Suprapubic skin (tissue), 4 donors: ENCODE results near the gene MPP4. TPM values are rescaled to one million over a fixed set of nuclear protein-coding genes. Genes with fewer than 3 reads are reported as not detected.

Experiments used
- DNase-seq, 2 donors: peaks; one replicate each; pipeline ENCODE4 v3.0.0-alpha.2; 2019; ENCODE audit warnings: low spot score in 2 of 2
- H3K27ac ChIP-seq: fragments of 200-600 bp; sonication (generic); one replicate; pipeline ENCODE4 v1.5.1; 2019
- H3K27me3 ChIP-seq: fragments of 200-600 bp; sonication (generic); one replicate; pipeline ENCODE4 v1.5.1; 2019
- H3K36me3 ChIP-seq: fragments of 200-600 bp; sonication (generic); one replicate; pipeline ENCODE4 v1.5.1; 2019
- H3K4me1 ChIP-seq: fragments of 200-600 bp; sonication (generic); one replicate; pipeline ENCODE4 v1.5.1; 2019
- H3K4me3 ChIP-seq: fragments of 200-600 bp; sonication (generic); one replicate; pipeline ENCODE4 v1.5.1; 2019; ENCODE audit warnings: mild to moderate bottlenecking
- H3K9me3 ChIP-seq: fragments of 200-600 bp; sonication (generic); one replicate; pipeline ENCODE4 v1.5.1; 2019
- EP300 ChIP-seq: sonication (generic); formaldehyde crosslinking; IDR thresholded peaks from one replicate; pipeline ENCODE4 v1.6.1; 2017; ENCODE audit warnings: antibody characterized with exemption
- POLR2A ChIP-seq, 2 donors: fragments of 450-650 bp; IDR thresholded peaks; one replicate each; pipeline ENCODE4 v1.6.1; 2017; ENCODE audit warnings: antibody characterized with exemption in 2 of 2, mild to moderate bottlenecking in 2 of 2, moderate library complexity in 2 of 2
- POLR2AphosphoS5 ChIP-seq, 3 donors: sonication (generic); formaldehyde crosslinking; IDR thresholded peaks; one replicate each; pipeline ENCODE4 v1.6.1; 2017; ENCODE audit warnings: antibody characterized with exemption in 3 of 3
- WGBS: methylation state at CpG from one replicate; pipeline ENCODE4 v1.1.5; 2018; 5-methylcytosine and 5-hydroxymethylcytosine counted together
- total RNA-seq, 4 donors: library from RNA; depleted of rRNA; stranded (reverse); fragments of >200 nt; gene quantifications; one replicate each; pipeline ENCODE4 v1.1.0, GENCODE V29; 2016
- TF ChIP-seq, protein P1 (sequence below), 2 donors: fragments of 200-600 bp in 1 of 2; fragments of 450-650 bp in 1 of 2; sonication (generic) in 1 of 2; IDR thresholded peaks; one replicate each; pipeline ENCODE4 v1.5.1; 2016 to 2019; ENCODE audit warnings: antibody characterized with exemption in 2 of 2, mild to moderate bottlenecking in 1 of 2, moderate library complexity in 1 of 2

The MPP4 gene
- total RNA-seq, 4 donors from 2014 or later = not detected

- no peaks in the 10 kb centered on the region for H3K27me3 ChIP-seq
- WGBS = 85% methylated on average over 5 of the region's 5 CpGs
- H3K4me3 ChIP-seq = no peak overlapping the region
- peaks cover 66% of the 10 kb centered on the region for H3K36me3 ChIP-seq
- no peak for TF ChIP-seq POLR2AphosphoS5 (IDR thresholded peaks at IDR 0.05)
- no peak for TF ChIP-seq POLR2A (IDR thresholded peaks at IDR 0.05)
- TF ChIP-seq EP300 = no peak
- TF ChIP-seq, protein P1, sequence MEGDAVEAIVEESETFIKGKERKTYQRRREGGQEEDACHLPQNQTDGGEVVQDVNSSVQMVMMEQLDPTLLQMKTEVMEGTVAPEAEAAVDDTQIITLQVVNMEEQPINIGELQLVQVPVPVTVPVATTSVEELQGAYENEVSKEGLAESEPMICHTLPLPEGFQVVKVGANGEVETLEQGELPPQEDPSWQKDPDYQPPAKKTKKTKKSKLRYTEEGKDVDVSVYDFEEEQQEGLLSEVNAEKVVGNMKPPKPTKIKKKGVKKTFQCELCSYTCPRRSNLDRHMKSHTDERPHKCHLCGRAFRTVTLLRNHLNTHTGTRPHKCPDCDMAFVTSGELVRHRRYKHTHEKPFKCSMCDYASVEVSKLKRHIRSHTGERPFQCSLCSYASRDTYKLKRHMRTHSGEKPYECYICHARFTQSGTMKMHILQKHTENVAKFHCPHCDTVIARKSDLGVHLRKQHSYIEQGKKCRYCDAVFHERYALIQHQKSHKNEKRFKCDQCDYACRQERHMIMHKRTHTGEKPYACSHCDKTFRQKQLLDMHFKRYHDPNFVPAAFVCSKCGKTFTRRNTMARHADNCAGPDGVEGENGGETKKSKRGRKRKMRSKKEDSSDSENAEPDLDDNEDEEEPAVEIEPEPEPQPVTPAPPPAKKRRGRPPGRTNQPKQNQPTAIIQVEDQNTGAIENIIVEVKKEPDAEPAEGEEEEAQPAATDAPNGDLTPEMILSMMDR (IDR thresholded peaks at IDR 0.05) = no peak
- H3K4me1 ChIP-seq = no peaks in the 10 kb centered on the region
- H3K9me3 ChIP-seq = no peaks in the 10 kb centered on the region
- no peak for DNase-seq
- no peak overlapping the region for H3K27ac ChIP-seq
Measured at GRCh38 chr2:201730651-201731285, 32.3 kb upstream of the MPP4 start.

- TF ChIP-seq, protein P1 (IDR thresholded peaks at IDR 0.05) = no peak
- TF ChIP-seq POLR2AphosphoS5 (IDR thresholded peaks at IDR 0.05) = no peak
- TF ChIP-seq POLR2A (IDR thresholded peaks at IDR 0.05) = no peak
- TF ChIP-seq EP300 = no peak
- no peak for DNase-seq
- 98% methylated on average over 6 of the region's 6 CpGs for WGBS
- Histone ChIP-seq H3K4me1 (no peaks in the 10 kb centered on the region), H3K9me3 (no peaks in the 10 kb centered on the region), H3K36me3 (peaks cover 70% of the 10 kb centered on the region), H3K27me3 (no peaks in the 10 kb centered on the region), H3K4me3 (no peak overlapping the region), H3K27ac (no peak overlapping the region)
Measured at GRCh38 chr2:201715459-201715858, 17.0 kb upstream of the MPP4 start.

DNA sequence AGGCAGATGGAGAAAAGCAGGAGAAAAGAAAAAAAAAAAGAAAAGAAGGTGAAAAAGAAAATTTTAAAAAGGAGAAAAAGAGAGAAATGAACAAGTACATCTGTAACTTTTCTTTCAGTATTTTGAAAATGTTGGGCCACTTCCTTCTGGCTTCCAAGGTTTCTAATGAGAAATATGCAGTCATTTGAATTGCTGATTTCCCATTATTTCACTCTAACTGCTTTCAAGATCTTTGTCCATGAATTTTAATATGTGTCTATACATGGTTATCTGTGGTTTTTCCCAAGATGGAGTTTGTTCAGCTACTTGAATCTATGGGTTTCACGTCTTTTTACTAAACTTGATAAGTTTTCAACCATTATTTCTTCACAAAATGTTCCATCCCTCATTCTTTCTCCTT, 14.3 kb upstream of the MPP4 start:
- Histone ChIP-seq H3K4me1 (no peaks in the 10 kb centered on the region), H3K27ac (no peak overlapping the region), H3K36me3 (peaks cover 71% of the 10 kb centered on the region), H3K27me3 (no peaks in the 10 kb centered on the region), H3K9me3 (no peaks in the 10 kb centered on the region), H3K4me3 (no peak overlapping the region)
- DNase-seq = no peak
- 100% methylated on average over 1 of the region's 1 CpG for WGBS
- TF ChIP-seq, protein P1 (IDR thresholded peaks at IDR 0.05) = no peak
- TF ChIP-seq POLR2AphosphoS5 (IDR thresholded peaks at IDR 0.05) (no peak), POLR2A (IDR thresholded peaks at IDR 0.05) (no peak), EP300 (no peak)

DNA sequence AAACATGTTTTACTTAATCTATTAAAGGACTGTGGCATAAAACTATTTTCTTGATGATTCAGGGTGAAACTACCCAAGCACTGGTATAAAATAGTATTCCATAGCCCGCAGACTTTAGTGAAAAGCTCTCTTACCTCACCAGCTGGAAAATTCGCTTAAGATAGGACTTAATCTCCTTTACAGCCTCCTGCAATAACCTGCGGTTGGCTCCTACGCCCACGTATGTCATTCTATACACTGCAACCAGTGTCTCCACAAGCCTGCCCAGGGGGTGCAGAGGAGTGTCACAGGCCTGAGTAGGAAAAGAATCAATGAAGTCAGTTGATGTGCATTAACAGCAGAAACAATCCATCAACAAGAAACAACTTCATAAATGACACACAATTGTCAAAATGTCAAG, 11.3 kb upstream of the MPP4 start:
- Histone ChIP-seq H3K4me1 (no peaks in the 10 kb centered on the region), H3K9me3 (no peaks in the 10 kb centered on the region), H3K27me3 (no peaks in the 10 kb centered on the region), H3K36me3 (peaks cover 73% of the 10 kb centered on the region), H3K27ac (no peak overlapping the region), H3K4me3 (no peak overlapping the region)
- 88% methylated on average over 5 of the region's 5 CpGs for WGBS
- TF ChIP-seq, protein P1 (IDR thresholded peaks at IDR 0.05) = no peak
- TF ChIP-seq POLR2A (IDR thresholded peaks at IDR 0.05) (no peak), POLR2AphosphoS5 (IDR thresholded peaks at IDR 0.05) (no peak), EP300 (no peak)
- DNase-seq = no peak

GRCh38 chr2:201709049-201709448, 10.6 kb upstream of the MPP4 start:
- Histone ChIP-seq H3K27ac (no peak overlapping the region), H3K27me3 (no peaks in the 10 kb centered on the region), H3K4me1 (no peaks in the 10 kb centered on the region), H3K36me3 (peaks cover 73% of the 10 kb centered on the region), H3K4me3 (no peak overlapping the region), H3K9me3 (no peaks in the 10 kb centered on the region)
- TF ChIP-seq, protein P1 (IDR thresholded peaks at IDR 0.05) = no peak
- TF ChIP-seq EP300 (no peak), POLR2AphosphoS5 (IDR thresholded peaks at IDR 0.05) (no peak), POLR2A (IDR thresholded peaks at IDR 0.05) (no peak)
- no peak for DNase-seq
- WGBS = 56% methylated on average over 2 of the region's 2 CpGs
